HepG2 (cell line): Measurements from ENCODE around the gene KCNQ1OT1. TPM values are rescaled to one million over a fixed set of nuclear protein-coding genes. Genes with fewer than 3 reads are reported as not detected.

Experiments used
- ATAC-seq: fragments of 200-7000 bp; cut with Tn5 transposase; 3 replicates; pipeline ENCODE4 v1.9.1; 2020; ENCODE audit warnings: mild to moderate bottlenecking, moderate library complexity
- BruUV-seq: library from RNA; stranded (reverse); fragments of 400-500 nt; replicated peaks from 2 replicates; lab custom pipeline; 2021; lab: Mats Ljungman, UMichigan
- CTCF ChIA-PET: fragments of 300-600 bp; formaldehyde crosslinking; extraction: SDS; loops from one replicate; lab custom pipeline; 2021; ENCODE audit warnings: low total read pairs, inconsistent platforms, low intra/inter-chr PET ratio; lab: Yijun Ruan, JAX
- POLR2A ChIA-PET: fragments of 350-600 bp; sonication (Branson Sonifier 250); formaldehyde crosslinking; loops from one replicate; lab custom pipeline; 2020; ENCODE audit warnings: antibody characterized with exemption, inconsistent platforms; lab: Yijun Ruan, JAX
- DNase-seq: peaks from one replicate; pipeline ENCODE4 v3.0.0-alpha.2; 2015; ENCODE audit warnings: low spot score
- FAIRE-seq: peaks from 3 replicates; lab custom pipeline; 2011; peaks lifted over from hg19 to GRCh38; lab: Jason Lieb, UNC
- H2AFZ ChIP-seq: one replicate; pipeline ENCODE4 v1.6.1; 2011; ENCODE audit warnings: low read length, inconsistent platforms
- H3K27ac ChIP-seq: fragments of 300-600 bp; 3 replicates; pipeline ENCODE4 v1.8.0; 2011; ENCODE audit warnings: mixed run types, mild to moderate bottlenecking, mixed read lengths, low read length, inconsistent platforms; ENCODE audit not compliant: insufficient read depth; ENCODE audit errors: extremely low read length
- H3K27me3 ChIP-seq, 2 experiments: fragments of 200-600 bp in 1 of 2; 2 replicates in 1 of 2; 3 replicates in 1 of 2; pipeline versions ENCODE4 v1.6.0 to v1.8.0; 2011; ENCODE audit warnings: low read length in 2 of 2, mild to moderate bottlenecking in 2 of 2, moderate library complexity in 2 of 2, inconsistent platforms in 1 of 2; ENCODE audit not compliant: insufficient read depth in 2 of 2, control insufficient read depth in 1 of 2
- H3K36me3 ChIP-seq, 2 experiments: fragments of 200-600 bp in 1 of 2; replicated peaks in 1 of 2; 2 replicates in 1 of 2; 3 replicates in 1 of 2; pipeline versions ENCODE4 v1.5.1 to v1.8.0; 2011; ENCODE audit warnings: low read length in 2 of 2, inconsistent platforms in 1 of 2; ENCODE audit not compliant: insufficient read depth in 2 of 2, control insufficient read depth in 1 of 2
- H3K4me1 ChIP-seq: 2 replicates; pipeline ENCODE4 v1.5.1; 2012; ENCODE audit warnings: low read length, inconsistent platforms; ENCODE audit not compliant: insufficient read depth
- H3K4me2 ChIP-seq: 2 replicates; pipeline ENCODE4 v1.6.0; 2011; ENCODE audit warnings: low read depth, low read length, inconsistent platforms
- H3K4me3 ChIP-seq, 3 experiments: fragments of 200-600 bp in 1 of 3; sonication (generic), shearing (Covaris generic) in 1 of 3; replicated peaks in 1 of 3; 2 replicates each; pipeline ENCODE4 v1.5.1; 2011 to 2016; ENCODE audit warnings: low read length in 3 of 3, inconsistent platforms in 2 of 3, low read depth in 2 of 3, mild to moderate bottlenecking in 2 of 3, control low read depth in 1 of 3, mixed read lengths in 1 of 3; ENCODE audit not compliant: insufficient read depth in 1 of 3
- H3K79me2 ChIP-seq: one replicate; pipeline ENCODE4 v1.6.1; 2011; ENCODE audit warnings: low read length, inconsistent platforms; ENCODE audit not compliant: insufficient read depth
- H3K9ac ChIP-seq: 2 replicates; pipeline ENCODE4 v1.6.0; 2011; ENCODE audit warnings: mild to moderate bottlenecking, low read depth, low read length, inconsistent platforms; ENCODE audit not compliant: insufficient read depth
- H3K9me3 ChIP-seq: 2 replicates; pipeline ENCODE4 v1.5.1; 2012; ENCODE audit warnings: mild to moderate bottlenecking, low read length
- H4K20me1 ChIP-seq: 2 replicates; pipeline ENCODE4 v1.6.0; 2011; ENCODE audit warnings: inconsistent platforms, mild to moderate bottlenecking, low read length, moderate library complexity; ENCODE audit not compliant: insufficient read depth
- ATF2 ChIP-seq: sonication (generic); formaldehyde crosslinking; IDR thresholded peaks from 2 replicates; pipeline ENCODE4 v1.4.0; 2020; ENCODE audit warnings: missing genetic modification reagents
- FIP1L1 ChIP-seq: fragments of 200-400 bp; formaldehyde crosslinking; IDR thresholded peaks from 2 replicates; pipeline ENCODE4 v1.6.1; 2018; ENCODE audit warnings: low read depth, mild to moderate bottlenecking, low read length, moderate library complexity, borderline replicate concordance; ENCODE audit not compliant: insufficient read depth
- FOXA1 ChIP-seq, 2 experiments: fragments of 450-650 bp in 1 of 2; sonication (generic) in 1 of 2; formaldehyde crosslinking in 1 of 2; IDR thresholded peaks; 2 replicates each; pipeline versions ENCODE4 v1.4.0 to v1.6.1; 2016 to 2020; ENCODE audit warnings: missing genetic modification reagents in 1 of 2
- NR2C2 ChIP-seq: sonication (generic); formaldehyde crosslinking; IDR thresholded peaks from 2 replicates; pipeline ENCODE4 v1.4.0; 2020; ENCODE audit warnings: missing genetic modification reagents, mild to moderate bottlenecking, moderate library complexity, borderline replicate concordance
- PAF1 ChIP-seq: IDR thresholded peaks from 2 replicates; pipeline ENCODE4 v1.6.1; 2016; ENCODE audit warnings: missing genetic modification reagents, missing compliant biosample characterization
- PAX8 ChIP-seq: sonication (generic); formaldehyde crosslinking; IDR thresholded peaks from 2 replicates; pipeline ENCODE4 v1.8.0; 2022; ENCODE audit warnings: mild to moderate bottlenecking, missing genetic modification reagents, borderline replicate concordance
- POLR2A ChIP-seq, 2 experiments: IDR thresholded peaks; 2 replicates each; pipeline ENCODE4 v1.6.1; 2011; ENCODE audit warnings: low read depth in 2 of 2, low read length in 2 of 2, mild to moderate bottlenecking in 1 of 2, moderate library complexity in 1 of 2; ENCODE audit not compliant: insufficient read depth in 1 of 2
- POLR2G ChIP-seq: fragments of 200-400 bp; formaldehyde crosslinking; IDR thresholded peaks from 2 replicates; pipeline ENCODE4 v1.6.1; 2018; ENCODE audit warnings: mild to moderate bottlenecking, low read depth, low read length, moderate library complexity
- RBM22 ChIP-seq: fragments of 200-400 bp; formaldehyde crosslinking; optimal IDR thresholded peaks from 2 replicates; pipeline ENCODE3; 2017; ENCODE audit warnings: mild to moderate bottlenecking, low read length, moderate library complexity
- SALL1 ChIP-seq: sonication (generic); formaldehyde crosslinking; IDR thresholded peaks from 2 replicates; pipeline ENCODE4 v1.8.0; 2022; ENCODE audit warnings: mild to moderate bottlenecking, missing genetic modification reagents
- ZNF234 ChIP-seq: sonication (generic); formaldehyde crosslinking; conservative IDR thresholded peaks from 2 replicates; pipeline ENCODE4 v1.5.1; 2020; ENCODE audit warnings: mild to moderate bottlenecking, missing genetic modification reagents
- ZNF644 ChIP-seq: IDR thresholded peaks from 2 replicates; pipeline ENCODE4 v1.6.1; 2016; ENCODE audit warnings: low read depth
- WGBS: methylation state at CpG from one replicate; pipeline ENCODE4 v1.1.6; 2017; ENCODE audit warnings: low lambda C conversion rate; 5-methylcytosine and 5-hydroxymethylcytosine counted together
- in situ Hi-C: cut with HindIII; loops from 2 replicates; pipeline ENCODE4 v1.10.0; 2017; ENCODE audit warnings: low pct_unique_long_range_greater_than_20kb; ENCODE audit not compliant: extremely low pct_ligation_motif_present
- intact Hi-C: fragments of 100-400 bp; cut with micrococcal nuclease; formaldehyde crosslinking; loops from one replicate; pipeline ENCODE4 v1.10.0; 2022; ENCODE audit not compliant: unreplicated experiment
- polyA plus RNA-seq, 8 experiments: library from polyadenylated mRNA; depleted of rRNA in 3 of 8; stranded (reverse) in 7 of 8; unstranded in 1 of 8; fragments of >200 nt; fragmentation: Illumina TruSeq in 4 of 8; extraction: Trizol in 4 of 8; gene quantifications; 2 replicates each; pipeline versions ENCODE4 v1.2.1 to v1.2.3, GENCODE V29; 2011 to 2016; ENCODE audit warnings: low read depth in 4 of 8, missing spikeins in 1 of 8, mixed read lengths in 1 of 8; ENCODE audit not compliant: insufficient read depth in 1 of 8
- total RNA-seq, 5 experiments: library from RNA; depleted of rRNA; stranded (reverse); fragments of >200 nt; fragmentation: Illumina TruSeq; extraction: Trizol; gene quantifications; 2 replicates each; pipeline ENCODE4 v1.2.3, GENCODE V29; 2016; ENCODE audit warnings: low read depth in 1 of 5
- TF ChIP-seq, protein P1 (sequence below): sonication (generic); formaldehyde crosslinking; IDR thresholded peaks from 2 replicates; pipeline ENCODE4 v1.4.0; 2020; ENCODE audit warnings: mild to moderate bottlenecking, missing genetic modification reagents

Gene KCNQ1OT1
- total and polyA plus RNA-seq, 2 of the 13 experiments (the other 11 are each of a cell fraction or from before 2014, with no cell fraction given) = 1.3 to 18.9 TPM

- Histone ChIP-seq H4K20me1 (peaks cover 52% of the 10 kb centered on the region), H2AFZ (no peak overlapping the region), H3K9me3 (peaks cover 35% of the 10 kb centered on the region), H3K36me3 (peaks cover 3 to 6% of the 10 kb centered on the region in 2 experiments; a peak in 2 of 5 replicates), H3K79me2 (no peaks in the 10 kb centered on the region), H3K9ac (no peak overlapping the region), H3K27ac (no peak overlapping the region), H3K27me3 (no peaks in the 10 kb centered on the region), H3K4me3 (no peak overlapping the region), H3K4me2 (no peak overlapping the region), H3K4me1 (0 out of 2 replicates have a peak, but pooled peaks cover 8% of the 10 kb centered on the region)
- ATAC-seq (no peak), FAIRE-seq (no peak), DNase-seq (no peak)
- 100% methylated on average over 1 of the region's 1 CpG for WGBS
- TF ChIP-seq POLR2A (IDR thresholded peaks at IDR 0.05; ENCODE audit: insufficient read depth in 1 of 2, low read depth in 2 of 2, low read length in 2 of 2) (peak in 1 of 2 experiments; percentile 35; a peak in 1 of 4 replicates), ATF2 (CRISPR knock-in tag) (no peak), FOXA1 (IDR thresholded peaks at IDR 0.05) (no peak), FOXA1 (CRISPR knock-in tag; IDR thresholded peaks at IDR 0.05) (peak; percentile 36; the same call in 1 of the 2 replicates), PAX8 (CRISPR knock-in tag) (no peak), POLR2G (peak; percentile 55; the same call in 1 of the 2 replicates), ZNF644 (CRISPR knock-in tag) (peak; percentile 30; the same call in 1 of the 2 replicates), ZNF234 (CRISPR knock-in tag) (no peak), NR2C2 (CRISPR knock-in tag) (no peak), FIP1L1 (0 out of 2 replicates have a peak, but pooled peaks have one; percentile 60), SALL1 (CRISPR knock-in tag) (no peak), RBM22 (peak; percentile 100), PAF1 (CRISPR knock-in tag) (0 out of 2 replicates have a peak, but pooled peaks have one; percentile 88)
- TF ChIP-seq, protein P1, sequence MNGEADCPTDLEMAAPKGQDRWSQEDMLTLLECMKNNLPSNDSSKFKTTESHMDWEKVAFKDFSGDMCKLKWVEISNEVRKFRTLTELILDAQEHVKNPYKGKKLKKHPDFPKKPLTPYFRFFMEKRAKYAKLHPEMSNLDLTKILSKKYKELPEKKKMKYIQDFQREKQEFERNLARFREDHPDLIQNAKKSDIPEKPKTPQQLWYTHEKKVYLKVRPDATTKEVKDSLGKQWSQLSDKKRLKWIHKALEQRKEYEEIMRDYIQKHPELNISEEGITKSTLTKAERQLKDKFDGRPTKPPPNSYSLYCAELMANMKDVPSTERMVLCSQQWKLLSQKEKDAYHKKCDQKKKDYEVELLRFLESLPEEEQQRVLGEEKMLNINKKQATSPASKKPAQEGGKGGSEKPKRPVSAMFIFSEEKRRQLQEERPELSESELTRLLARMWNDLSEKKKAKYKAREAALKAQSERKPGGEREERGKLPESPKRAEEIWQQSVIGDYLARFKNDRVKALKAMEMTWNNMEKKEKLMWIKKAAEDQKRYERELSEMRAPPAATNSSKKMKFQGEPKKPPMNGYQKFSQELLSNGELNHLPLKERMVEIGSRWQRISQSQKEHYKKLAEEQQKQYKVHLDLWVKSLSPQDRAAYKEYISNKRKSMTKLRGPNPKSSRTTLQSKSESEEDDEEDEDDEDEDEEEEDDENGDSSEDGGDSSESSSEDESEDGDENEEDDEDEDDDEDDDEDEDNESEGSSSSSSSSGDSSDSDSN (CRISPR knock-in tag) = no peak
- ChIA-PET CTCF (no interaction called here), POLR2A (interaction anchor here (1.7 kb wide), 1 partner anchor 93 kb away, joined by 4 read pairs; no protein-coding TSS in a partner anchor)
- intact Hi-C loops (no loop called here), in situ Hi-C loops (no loop called here)
- no TSS peak for BruUV-seq
These were observed 42.9 kb downstream of the KCNQ1OT1 start for GRCh38 chr11:2656859-2657258.
